ENCODE data around the gene KISS1R.

Gene KISS1R

DNA sequence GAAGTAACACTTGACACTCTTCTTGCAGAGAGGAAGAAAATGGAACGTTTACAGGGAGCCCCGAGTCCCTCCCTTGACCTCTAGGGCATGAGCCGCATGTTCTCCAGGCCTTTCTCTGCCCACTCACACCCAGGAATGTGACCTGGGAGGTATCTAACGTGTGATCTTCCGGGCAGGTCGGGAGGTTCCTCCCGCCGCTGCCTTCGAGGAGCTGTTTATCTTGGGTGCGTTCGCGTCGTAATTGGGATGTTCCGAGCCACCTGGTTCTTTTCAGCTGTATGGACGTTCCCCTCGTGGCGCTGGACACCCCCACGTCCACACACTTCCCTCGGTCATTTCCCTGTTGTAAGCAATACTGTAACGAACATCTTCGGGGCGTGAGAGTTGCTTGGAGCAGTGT is 22.3 kb downstream of the KISS1R start:
- DNase-seq = no peak

DNA sequence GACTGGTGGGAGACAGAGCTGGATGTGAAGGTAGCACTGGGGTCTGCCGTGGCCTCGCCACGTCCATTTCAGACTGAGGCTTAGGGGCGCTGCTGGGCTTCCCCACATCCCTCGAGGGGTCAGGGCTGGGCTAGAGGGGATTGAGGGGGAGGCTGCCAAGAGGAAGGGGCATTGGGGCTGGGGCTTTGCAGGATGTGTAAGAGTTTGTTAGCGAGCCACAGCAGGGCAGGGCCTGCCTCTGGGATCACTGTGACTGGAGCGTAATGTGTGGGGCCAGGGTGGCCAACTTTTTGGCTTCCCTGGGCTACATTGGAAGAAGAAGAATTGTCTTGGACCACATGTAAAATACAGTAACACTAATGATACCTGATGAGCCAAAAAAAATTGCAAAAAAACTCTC is 22.8 kb downstream of the KISS1R start:
- DNase-seq = no peak

DNA sequence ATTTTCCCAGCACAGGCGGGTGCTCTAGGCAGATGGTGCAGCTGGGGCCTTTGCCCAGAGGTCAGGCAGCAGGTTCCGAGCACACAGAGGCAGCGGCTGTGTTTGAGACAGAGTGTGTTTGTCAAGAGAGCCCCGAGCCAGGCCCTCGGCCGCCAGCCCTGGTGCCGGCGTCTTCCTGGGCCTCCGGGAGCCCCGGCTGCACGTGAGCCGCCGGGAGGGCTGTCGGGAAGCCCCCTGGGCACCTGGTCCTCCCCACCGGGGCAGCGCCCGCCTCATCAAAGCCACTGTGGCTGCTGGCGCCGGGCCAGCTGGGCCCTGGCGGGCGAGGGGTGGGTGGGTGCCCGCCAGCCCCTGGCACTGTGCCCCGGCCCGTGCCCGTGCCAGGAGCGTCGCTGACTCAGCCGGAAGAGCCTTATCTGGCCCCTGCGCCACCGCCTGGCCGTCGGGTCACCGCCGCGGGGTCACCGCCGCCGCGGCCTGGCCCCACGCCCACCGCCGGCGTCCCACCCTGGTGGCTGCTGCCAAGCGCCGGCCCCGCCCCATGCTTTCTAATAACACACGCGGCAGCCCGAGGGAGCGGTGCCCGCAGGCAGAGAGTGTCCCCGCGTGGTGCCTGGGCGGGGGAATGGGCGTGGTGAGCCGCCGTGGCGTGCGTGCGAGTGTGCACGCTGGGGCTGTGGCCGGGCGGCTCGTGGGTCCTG is 23.6 kb downstream of the KISS1R start:
- no peak for DNase-seq

DNA sequence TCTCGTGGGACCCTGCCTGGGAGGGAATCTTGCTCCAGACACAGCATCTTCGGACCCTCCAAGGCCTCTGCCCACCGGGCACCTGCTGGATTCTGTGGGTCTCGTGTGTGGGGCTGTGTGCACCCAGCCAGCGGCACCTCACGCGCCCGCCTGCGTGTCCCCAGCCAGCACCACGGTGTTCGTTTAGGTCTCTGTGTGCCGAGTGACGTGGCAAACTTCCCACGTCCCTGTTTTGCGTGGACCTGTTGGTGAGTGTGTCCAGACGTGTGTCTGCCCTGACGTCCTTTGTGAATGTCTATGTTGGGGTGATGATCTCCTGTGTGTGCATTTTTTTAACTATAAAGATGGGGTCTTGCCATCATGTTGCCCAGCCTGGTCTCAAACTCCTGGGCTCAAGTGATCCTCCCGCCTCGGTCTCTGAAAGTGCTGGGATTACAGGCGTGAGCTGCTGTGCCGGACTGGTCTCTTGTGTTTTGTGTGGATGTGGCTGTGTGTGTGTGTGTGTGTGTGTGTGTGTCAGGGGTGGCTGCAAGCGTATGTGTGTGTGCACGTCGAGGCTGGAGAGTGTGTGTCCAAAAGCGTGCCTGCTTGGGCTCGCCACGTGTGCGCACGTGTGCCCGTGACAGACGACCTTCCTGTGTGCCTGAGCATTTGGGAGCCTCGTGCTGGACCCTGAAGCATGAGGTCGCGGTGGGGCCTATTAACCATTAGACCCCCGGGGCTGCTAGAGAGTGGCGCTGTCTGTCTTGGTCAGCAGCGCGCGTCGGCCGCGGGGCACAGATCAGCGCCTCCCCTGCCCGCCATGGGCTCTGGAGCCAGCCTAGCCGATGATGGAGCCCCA is 24.4 kb downstream of the KISS1R start:
- no peak for DNase-seq

DNA sequence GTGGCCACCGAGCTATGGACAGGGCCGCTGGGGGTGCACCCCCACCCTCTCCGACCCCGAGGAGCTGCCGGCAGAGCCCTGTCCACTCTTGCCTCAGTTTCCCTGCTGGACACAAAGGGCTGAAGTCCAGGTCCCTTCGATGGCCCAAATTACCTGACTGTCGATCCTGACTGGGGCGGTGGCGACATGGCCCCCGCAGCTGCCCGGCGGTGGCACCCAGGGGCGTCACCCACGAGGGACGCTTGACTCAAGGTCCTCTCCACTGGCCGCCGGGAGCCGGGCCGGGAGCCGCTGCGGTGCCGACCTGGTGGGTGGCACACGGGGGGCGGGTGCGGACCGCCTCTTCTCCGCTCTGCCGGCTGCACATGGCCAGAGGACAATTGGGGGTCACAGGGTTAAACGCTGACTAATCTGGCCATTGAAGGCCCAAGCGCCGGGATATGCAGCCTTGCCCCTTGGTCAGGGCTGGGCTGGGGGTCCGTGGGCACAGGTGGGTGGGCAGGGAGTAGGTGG is 25.1 kb downstream of the KISS1R start:
- DNase-seq = no peak

DNA sequence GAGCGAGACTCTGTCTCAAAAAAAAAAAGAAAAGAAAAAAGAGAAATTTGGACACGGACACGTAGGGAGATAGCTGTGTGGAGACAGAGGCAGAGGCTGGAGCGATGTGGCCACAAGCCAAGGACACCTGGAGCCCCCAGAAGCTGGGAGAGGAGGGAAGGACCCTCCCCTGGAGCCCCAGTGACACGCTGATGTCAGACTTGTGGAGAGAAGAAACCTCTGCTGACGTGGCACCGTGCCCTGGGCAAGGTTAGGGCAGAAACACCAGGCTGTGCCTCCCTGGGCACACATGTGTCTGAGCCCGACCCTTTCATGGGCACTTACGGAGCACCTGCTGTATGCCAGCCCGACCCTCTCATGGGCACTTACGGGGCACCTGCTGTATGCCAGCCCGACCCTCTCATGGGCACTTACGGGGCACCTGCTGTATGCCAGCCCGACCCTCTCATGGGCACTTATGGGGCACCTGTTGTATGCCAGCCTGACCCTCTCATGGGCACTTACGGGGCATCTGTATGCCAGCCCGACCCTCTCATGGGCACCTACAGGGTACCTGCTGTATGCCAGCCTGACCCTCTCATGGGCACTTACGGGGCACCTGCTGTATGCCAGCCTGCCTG is 26.5 kb downstream of the KISS1R start:
- DNase-seq = no peak

DNA sequence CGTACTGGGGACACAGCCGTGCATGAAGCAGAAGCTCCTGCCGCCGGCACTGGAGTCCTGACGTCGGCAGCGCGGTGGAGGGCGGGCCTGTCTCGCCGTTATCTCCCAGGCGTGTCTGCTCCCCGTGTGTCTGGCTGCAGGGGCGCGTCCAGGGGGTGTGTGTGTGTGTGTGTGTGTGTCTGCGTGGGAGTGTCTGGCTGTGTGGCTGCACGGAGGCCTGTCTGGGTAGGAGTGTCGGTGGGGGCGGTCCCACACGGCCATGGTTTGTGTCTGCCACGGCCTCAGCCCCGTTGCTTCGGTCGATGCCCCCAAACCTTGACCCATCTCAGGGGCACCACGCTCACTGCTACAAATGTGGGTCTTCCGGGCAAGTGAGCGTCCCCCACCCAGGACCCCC is 27.0 kb downstream of the KISS1R start:
- DNase-seq = peak; percentile 75

DNA sequence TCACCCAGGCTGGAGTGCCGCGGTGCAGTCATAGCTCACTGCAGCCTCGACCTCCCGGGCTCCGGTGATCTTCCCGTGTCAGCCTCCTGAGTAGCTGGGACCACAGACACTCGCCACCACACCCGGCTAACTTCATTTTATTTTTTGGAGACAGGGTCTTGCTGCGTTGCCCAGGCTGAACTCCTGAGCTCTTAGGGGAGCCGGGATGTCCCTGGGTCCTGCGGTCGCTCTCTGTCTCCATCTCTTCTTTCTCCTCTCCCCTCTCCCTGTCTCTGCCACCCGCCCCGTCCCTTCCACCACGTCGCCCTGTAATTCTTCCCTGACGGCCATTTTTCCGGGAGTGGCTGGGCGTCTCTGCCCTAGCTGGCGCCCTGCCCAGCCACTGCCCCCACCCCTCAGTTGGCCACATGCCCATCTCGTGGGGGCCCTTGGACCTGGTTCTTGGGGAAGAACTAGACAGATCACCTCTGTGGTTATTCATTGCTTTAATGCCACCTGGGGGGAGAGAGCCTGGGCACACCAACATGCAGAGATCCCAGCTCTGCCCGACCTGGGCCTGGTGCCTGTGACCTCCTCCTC is 27.6 kb downstream of the KISS1R start:
- DNase-seq = no peak

DNA sequence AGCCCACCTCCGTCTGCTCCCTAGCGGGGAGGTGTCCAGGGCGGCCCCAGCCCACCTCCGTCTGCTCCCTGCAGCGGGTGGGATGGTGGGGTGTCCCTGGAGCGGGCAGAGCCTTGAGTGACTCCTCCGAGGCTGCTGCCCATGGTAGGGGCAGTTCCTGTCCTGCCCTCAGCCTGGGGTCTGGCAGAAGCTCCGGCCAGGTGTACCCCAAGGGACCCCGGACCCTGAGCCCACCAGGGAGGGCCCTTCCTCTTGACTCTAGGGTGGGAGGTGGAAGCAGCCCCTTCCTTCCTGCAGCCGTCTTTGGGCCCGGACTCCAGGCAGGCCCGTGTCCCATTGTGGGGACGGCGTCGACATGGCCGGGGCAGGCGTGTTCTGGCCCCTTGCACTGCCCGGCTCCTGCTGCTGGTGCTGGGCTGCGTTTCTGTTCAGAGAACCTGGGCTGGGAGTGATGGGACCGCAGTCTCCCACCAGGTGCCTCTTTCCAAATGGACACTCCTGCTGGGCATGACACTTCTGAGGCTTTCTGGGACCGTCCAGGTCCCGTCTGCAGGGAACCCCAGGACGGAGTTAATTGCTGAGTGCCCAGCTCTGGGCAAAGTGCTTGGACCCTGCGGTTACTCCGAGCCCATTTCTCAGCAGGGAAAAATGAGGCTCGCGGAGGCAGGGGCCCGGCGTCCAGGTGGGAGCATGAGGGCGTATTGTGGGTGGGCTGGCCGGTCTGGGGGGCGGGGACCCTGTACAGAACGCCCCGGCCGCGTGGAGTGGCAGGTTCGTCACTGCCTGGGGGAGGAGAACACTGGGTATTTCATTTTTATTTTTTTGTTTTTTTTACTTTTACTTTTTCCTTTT is 28.5 kb downstream of the KISS1R start:
- no peak for DNase-seq

DNA sequence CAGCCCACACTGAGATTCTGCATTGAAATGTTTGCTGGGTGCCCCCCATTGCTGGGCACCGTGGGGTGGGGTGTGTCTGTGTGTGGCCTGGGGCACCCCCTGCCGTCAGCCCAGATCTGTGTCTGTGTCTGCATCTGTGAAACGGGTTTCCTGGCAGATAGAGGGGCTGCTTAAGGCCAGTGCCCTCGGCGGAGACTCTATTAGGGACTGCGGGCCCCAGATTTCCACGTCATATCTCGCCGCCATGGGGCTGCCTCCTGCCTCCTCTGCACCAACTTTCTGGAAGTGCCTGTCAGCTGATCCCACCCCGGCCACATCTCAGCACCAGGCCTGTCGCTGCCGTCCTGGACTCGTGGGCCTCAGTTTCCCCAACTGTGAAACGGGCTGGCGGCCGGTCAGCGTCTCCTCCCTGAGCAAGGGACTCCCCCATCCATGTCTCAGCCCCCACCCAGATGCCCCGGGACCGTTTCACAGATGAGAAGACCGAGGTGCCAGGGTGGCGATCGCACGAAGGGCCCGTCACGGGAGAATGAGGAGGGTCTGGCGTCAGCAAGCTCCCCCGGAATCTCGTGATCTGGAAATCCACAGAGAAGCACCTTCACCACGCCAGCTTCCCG is 30.1 kb downstream of the KISS1R start:
- no peak for DNase-seq

DNA sequence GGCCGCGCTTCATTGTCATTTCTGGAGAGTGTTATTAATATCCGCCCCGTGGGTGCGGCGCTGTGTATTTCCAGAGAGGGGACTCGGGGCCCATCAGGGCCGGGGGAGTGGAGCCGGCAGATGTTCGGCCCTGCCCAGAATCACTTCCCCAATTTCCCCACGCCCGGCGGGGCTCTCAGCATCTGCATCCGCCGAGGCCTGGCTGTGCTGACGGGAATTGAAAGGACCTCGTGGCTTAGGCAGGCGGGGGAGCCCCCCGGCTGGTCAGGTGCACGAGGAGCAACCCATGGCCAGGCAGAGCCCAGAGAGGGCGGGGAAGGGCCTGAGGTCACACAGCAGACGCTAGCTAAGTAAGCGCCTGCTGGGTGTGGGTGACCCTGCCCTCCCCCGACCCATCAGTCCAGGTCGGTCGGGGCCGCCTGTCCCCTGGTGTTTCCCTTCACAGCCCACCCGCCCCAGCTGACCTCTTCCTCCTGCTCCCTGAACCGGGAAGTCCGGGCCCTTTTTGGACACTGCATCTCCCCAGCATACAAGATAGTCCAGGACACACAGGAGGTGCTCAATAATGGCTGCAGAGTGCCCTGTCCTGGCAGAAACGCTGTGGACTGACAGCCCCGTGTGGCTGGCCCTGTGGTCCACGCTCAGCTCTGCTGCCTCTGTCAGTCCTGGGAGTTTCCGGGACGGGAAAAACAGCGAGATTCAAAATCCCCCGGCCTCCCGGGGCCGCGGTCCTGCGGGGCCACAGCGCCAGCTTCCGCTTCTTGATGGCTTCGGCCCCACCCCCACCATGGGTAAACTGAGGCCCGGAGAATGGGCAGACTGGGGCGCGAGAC is 30.8 kb downstream of the KISS1R start:
- DNase-seq = no peak

DNA sequence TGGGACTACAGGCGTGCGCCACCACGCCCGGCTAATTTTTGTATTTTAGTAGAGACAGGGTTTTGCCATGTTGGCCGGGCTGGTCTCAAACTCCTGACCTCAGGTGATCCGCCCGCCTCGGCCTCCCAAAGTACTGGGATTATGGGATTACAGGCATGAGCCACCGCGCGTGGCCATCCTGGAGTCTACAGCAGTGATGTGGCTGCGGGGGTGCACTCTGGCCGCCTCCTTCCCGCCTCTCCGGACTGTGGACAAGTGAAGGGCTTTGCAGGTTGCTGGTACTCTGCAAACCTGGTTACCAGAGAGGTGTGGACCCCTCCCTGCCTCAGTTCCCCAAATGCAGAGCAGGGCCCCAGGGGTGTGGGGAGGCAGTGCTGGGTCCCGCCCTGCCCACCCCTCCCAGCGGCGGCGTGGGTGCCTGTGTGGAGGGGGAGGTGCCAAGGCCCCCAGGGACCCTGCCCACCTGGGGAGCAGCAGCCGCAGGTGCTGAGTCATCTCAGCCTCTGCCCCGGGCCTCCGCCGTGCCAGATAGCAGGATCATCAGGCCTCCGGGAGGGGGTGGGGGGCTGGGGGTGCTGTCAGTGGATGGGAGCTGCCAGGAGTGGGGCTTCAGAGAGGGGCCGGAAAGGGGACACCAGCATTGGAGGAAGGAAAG is 31.8 kb downstream of the KISS1R start:
- no peak for DNase-seq

DNA sequence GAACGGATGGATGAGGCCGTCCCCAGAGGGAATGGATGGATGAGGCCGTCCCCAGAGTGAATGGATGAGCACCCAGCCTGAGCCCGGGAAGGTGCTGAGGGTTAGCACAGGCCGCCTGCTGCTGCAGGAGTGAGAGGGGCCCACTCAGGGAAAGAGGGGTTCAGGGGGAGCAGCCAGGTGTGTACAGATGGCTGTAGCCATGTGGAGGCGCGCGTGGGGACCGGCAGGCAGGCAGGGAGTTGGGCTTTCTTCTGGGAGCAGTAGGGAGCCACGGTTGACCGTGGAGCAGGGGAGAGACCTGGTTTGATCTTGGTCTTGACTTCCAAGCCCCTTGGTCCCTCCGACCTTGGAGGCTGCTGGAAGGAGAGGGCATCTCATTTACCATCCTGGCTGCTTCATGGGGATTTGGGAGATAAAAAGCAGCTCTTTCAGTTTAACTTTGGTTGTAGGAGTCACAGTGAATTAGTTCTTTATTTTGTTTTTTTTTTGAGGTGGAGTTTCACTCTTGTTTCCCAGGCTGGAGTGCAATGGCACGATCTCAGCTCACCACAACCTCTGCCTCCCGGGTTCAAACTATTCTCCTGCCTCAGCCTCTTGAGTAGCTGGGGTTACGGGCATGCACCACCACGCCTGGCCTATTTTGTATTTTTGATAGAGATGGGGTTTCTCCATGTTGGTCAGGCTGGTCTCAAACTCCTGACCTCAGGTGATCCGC is 33.4 kb downstream of the KISS1R start:
- no peak for DNase-seq

DNA sequence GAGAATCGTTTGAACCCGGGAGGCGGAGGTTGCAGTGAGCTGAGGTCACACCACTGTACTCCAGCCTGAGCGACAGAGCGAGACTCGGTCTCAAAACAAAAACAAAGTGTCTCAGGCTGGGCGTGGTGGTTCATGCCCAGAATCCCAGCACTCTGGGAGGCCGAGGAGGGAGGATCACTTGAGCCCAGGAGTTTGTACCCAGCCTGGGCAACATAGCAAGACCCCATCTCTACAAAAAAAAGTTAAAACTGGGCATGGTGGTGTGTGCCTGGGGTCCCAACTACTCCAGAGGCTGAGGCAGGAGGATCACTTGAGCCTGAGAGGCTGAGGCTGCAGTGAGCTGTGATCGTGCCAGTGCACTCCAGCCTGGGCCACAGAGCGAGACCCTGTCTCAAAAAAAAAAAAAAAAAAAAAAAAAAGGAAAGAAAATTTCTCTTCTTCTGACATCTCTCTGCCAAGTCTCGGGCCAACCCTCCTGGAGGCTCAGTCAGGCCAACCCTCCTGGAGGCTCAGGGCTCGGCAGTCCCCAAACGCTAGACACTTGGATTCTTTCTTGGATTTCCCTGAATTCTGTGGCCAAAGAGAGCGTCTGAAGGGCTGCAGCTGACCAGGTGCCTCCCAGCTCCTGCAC is 35.0 kb downstream of the KISS1R start:
- no peak for DNase-seq

DNA sequence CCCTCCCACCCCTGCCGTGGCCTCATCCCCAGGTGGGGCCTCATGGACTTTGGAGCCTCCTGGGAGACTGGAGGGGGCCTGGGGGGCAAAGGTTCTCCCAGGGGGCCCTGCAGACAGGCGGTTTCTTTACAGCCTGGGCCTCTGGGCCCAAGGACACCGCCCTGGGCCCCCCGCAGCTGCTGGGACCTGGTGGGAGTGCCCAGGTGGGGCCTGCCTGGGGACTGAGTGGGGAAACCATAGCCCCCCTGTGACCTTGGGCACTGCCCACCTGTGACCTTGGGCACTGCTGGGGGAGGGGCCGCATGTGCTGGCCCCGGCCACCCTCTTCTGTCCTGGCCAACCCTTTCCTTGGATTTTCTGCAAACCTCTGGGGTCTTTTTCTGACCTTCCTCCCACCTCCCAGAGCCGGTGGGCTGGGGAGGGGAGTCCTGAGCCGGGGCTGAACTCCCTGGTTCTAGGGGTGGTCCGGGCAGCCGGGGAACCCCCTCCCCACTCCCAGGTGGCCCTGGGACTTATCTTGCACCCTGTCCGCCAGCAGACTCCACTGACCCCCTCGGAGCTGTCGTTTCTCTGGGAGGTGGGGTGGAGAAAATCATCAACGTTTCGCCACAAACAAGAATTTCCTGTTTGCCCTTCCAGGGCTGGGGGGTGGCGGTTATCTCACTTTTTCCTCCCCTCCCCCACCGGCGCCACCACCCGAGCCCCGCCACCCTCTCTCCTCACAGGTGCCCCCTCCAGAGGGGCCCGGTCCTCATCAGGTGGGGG is 35.7 kb downstream of the KISS1R start:
- peak; percentile 70 for DNase-seq

DNA sequence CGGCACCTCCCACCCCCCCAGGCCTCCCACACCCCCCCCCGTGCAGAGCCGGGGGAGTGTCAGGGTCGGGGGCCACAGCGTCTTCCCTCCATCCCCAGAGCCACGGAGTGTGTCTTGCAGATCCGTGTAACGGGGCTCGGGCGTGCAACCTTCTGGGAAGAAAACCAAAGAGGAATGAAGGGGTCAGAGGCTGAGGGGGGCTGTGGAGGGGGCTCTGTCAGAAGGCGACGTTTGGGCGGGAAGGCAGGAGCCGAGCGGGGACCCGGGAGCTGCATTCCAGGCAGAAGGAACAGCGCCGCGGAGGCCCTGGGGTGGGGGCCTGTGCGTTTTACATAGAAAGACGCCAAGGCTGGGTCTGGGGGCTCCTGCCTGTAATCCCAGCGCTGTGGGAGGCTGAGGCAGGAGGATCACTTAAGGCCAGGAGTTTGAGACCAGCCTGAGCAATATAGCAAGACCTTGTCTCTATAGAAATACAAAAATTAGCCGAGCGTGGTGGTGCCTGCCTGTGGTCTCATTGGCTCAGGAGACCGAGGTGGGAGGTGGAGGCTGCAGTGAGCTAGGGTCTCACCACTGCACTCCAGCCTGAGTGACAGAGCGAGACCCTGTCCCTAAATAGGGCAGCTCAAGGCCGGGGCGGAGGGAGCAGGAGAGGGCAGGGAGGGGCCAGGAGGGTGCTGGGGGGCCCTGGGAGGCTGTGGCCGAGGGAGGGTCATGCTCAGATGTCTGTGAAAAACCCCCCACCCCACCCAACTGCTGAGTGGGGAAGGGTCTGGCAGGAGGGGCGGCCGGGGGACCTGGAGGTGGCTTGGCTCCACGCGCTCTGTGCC is 36.5 kb downstream of the KISS1R start:
- DNase-seq = peak; percentile 61

DNA sequence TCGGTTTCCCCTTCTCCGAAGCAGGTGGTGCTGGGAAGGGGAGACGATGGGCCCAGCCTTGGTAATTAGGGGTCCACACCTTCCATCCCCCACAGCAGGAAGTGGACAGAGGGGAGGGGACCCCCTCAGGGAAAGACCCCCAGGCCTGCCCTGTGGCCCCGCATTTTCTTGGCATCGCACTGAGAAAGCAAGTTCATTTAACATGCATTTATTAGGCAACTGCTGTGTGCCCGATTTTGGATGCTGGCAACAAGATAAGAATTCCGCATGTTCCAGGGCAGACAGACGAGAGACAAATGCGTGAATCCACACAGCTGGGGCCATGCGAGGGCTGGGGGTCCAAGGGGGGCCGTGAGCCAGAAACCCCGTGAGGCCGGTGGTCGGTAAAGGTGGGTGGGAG is 37.1 kb downstream of the KISS1R start:
- no peak for DNase-seq

Measured in right kidney (tissue), 1 donor.